CD14-positive monocyte (primary cell): Measurements from ENCODE around the gene CCDC73. TPM values are rescaled to one million over a fixed set of nuclear protein-coding genes. Genes with fewer than 3 reads are reported as not detected.

Source experiments
- DNase-seq, 3 donors: peaks; one replicate each; pipeline ENCODE4 v3.0.0-alpha.2; 2011 to 2022
- H2AFZ ChIP-seq: 2 replicates; pipeline ENCODE4 v1.6.0; 2012; ENCODE audit warnings: mild to moderate bottlenecking, low read depth, low read length, inconsistent platforms; ENCODE audit not compliant: insufficient read depth, poor library complexity, severe bottlenecking
- H3K27ac ChIP-seq, 2 donors: 1 replicate in 1 of 2; 2 replicates in 1 of 2; pipeline ENCODE4 v1.5.1; 2012 to 2013; ENCODE audit warnings: low read length in 2 of 2, control low read depth in 1 of 2, inconsistent platforms in 1 of 2, low read depth in 1 of 2, mild to moderate bottlenecking in 1 of 2
- H3K27me3 ChIP-seq, 2 donors: one replicate each; pipeline versions ENCODE4 v1.6.0 to v1.6.1; 2011 to 2013; ENCODE audit warnings: low read length in 2 of 2; ENCODE audit not compliant: control insufficient read depth in 2 of 2, insufficient read depth in 2 of 2
- H3K36me3 ChIP-seq, 2 donors: replicated peaks in 1 of 2; 1 replicate in 1 of 2; 2 replicates in 1 of 2; pipeline versions ENCODE4 v1.5.1 to v1.6.1; 2012 to 2013; ENCODE audit warnings: low read length in 2 of 2, control low read depth in 1 of 2, inconsistent platforms in 1 of 2, mild to moderate bottlenecking in 1 of 2; ENCODE audit not compliant: insufficient read depth in 2 of 2, control insufficient read depth in 1 of 2
- H3K4me1 ChIP-seq, 2 donors: 1 replicate in 1 of 2; 2 replicates in 1 of 2; pipeline versions ENCODE4 v1.5.1 to v1.6.1; 2012 to 2013; ENCODE audit warnings: low read length in 2 of 2, control low read depth in 1 of 2, inconsistent platforms in 1 of 2, mild to moderate bottlenecking in 1 of 2, moderate library complexity in 1 of 2; ENCODE audit not compliant: insufficient read depth in 2 of 2, control insufficient read depth in 1 of 2
- H3K4me2 ChIP-seq: replicated peaks from 2 replicates; pipeline ENCODE3; 2012; ENCODE audit warnings: low read length, moderate library complexity, mild to moderate bottlenecking; ENCODE audit not compliant: poor library complexity, severe bottlenecking; ENCODE audit errors: extremely low read depth
- H3K4me3 ChIP-seq, 3 experiments: fragments of 200-600 bp in 1 of 3; sonication (generic) in 1 of 3; replicated peaks in 1 of 3; 1 replicate in 2 of 3; 2 replicates in 1 of 3; pipeline ENCODE4 v1.5.1; 2011 to 2013; ENCODE audit warnings: low read length in 3 of 3, mild to moderate bottlenecking in 3 of 3, control low read depth in 2 of 3, low read depth in 2 of 3, inconsistent platforms in 1 of 3, moderate library complexity in 1 of 3
- H3K79me2 ChIP-seq: 2 replicates; pipeline ENCODE4 v1.6.0; 2012; ENCODE audit warnings: mild to moderate bottlenecking, control low read depth, inconsistent platforms, low read length, moderate library complexity; ENCODE audit not compliant: insufficient read depth
- H3K9ac ChIP-seq: 2 replicates; pipeline ENCODE4 v1.6.0; 2017; ENCODE audit warnings: low read length, mild to moderate bottlenecking; ENCODE audit not compliant: insufficient read depth, poor library complexity, severe bottlenecking
- H3K9me3 ChIP-seq, 2 donors: replicated peaks in 1 of 2; 1 replicate in 1 of 2; 2 replicates in 1 of 2; pipeline versions ENCODE4 v1.5.1 to v1.6.1; 2012 to 2013; ENCODE audit warnings: low read length in 2 of 2, control low read depth in 1 of 2; ENCODE audit not compliant: control insufficient read depth in 1 of 2, insufficient read depth in 1 of 2
- H4K20me1 ChIP-seq: 2 replicates; pipeline ENCODE4 v1.6.0; 2012; ENCODE audit warnings: mild to moderate bottlenecking, low read length, control low read depth, moderate library complexity; ENCODE audit not compliant: insufficient read depth
- H3K27ac Mint-ChIP-seq, 7 donors: one replicate each; pipeline ENCODE4 v1.8.0; 2020; ENCODE audit warnings: mild to moderate bottlenecking in 7 of 7, mixed read lengths in 7 of 7, moderate library complexity in 6 of 7, inconsistent platforms in 2 of 7
- H3K27me3 Mint-ChIP-seq, 3 donors: one replicate each; pipeline ENCODE4 v1.8.0; 2021 to 2022; ENCODE audit warnings: low read depth in 3 of 3, mild to moderate bottlenecking in 3 of 3, mixed read lengths in 3 of 3, moderate library complexity in 3 of 3, inconsistent platforms in 1 of 3
- H3K36me3 Mint-ChIP-seq, 2 donors: one replicate each; pipeline ENCODE4 v1.8.0; 2020; ENCODE audit warnings: mixed read lengths in 2 of 2, inconsistent platforms in 1 of 2, mild to moderate bottlenecking in 1 of 2
- H3K4me1 Mint-ChIP-seq: one replicate; pipeline ENCODE4 v1.8.0; 2020; ENCODE audit warnings: mild to moderate bottlenecking, mixed read lengths
- H3K4me3 Mint-ChIP-seq, 2 donors: one replicate each; pipeline ENCODE4 v1.8.0; 2020; ENCODE audit warnings: mild to moderate bottlenecking in 2 of 2, mixed read lengths in 2 of 2, moderate library complexity in 1 of 2
- H3K9me3 Mint-ChIP-seq, 7 donors: one replicate each; pipeline ENCODE4 v1.8.0; 2020 to 2022; ENCODE audit warnings: mixed read lengths in 7 of 7, mild to moderate bottlenecking in 6 of 7, moderate library complexity in 6 of 7, inconsistent platforms in 2 of 7
- CTCF ChIP-seq: fragments of 200-600 bp; IDR thresholded peaks from one replicate; pipeline ENCODE4 v1.8.0; 2022; ENCODE audit warnings: antibody characterized with exemption, mild to moderate bottlenecking
- WGBS: methylation state at CpG from one replicate; pipeline ENCODE4 v1.1.5; 2013; ENCODE audit warnings: missing lambda C conversion rate; ENCODE audit not compliant: insufficient coverage; 5-methylcytosine and 5-hydroxymethylcytosine counted together
- intact Hi-C, 2 donors: fragments of 100-400 bp; cut with micrococcal nuclease; formaldehyde crosslinking; loops; one replicate each; pipeline versions ENCODE4 v1.15.0 to v1.15.1; 2023
- polyA plus RNA-seq, 3 donors: library from polyadenylated mRNA; depleted of rRNA in 1 of 3; unstranded in 2 of 3; stranded (reverse) in 1 of 3; fragments of 300-500 nt in 2 of 3; fragments of >200 nt in 1 of 3; fragmentation: Illumina TruSeq in 2 of 3; gene quantifications; 1 replicate in 2 of 3; 2 replicates in 1 of 3; pipeline ENCODE4 v1.2.3, GENCODE V29; 2012 to 2021

Gene CCDC73
- polyA plus RNA-seq, 3 donors, result 0.03 to 0.09 TPM; not detected in 1

GRCh38 chr11:32581556-32581955 is 212.9 kb downstream of the CCDC73 start:
- no peak overlapping the region for H2AFZ ChIP-seq

GRCh38 chr11:32580967-32581366 is 213.5 kb downstream of the CCDC73 start:
- Histone ChIP-seq H3K27ac (no peak overlapping the region), H2AFZ (no peak overlapping the region), H3K4me2 (no peak overlapping the region), H3K79me2 (peaks cover 29% of the 10 kb centered on the region), H3K9me3 (no peaks in the 10 kb centered on the region), H3K9ac (no peak overlapping the region), H3K4me3 (no peak overlapping the region), H4K20me1 (peaks cover 13% of the 10 kb centered on the region), H3K27me3 (no peaks in the 10 kb centered on the region), H3K4me1 (peaks cover 14 to 21% of the 10 kb centered on the region in 2 donors), H3K36me3 (no peaks in the 10 kb centered on the region)
- H3K27me3 Mint-ChIP-seq, result peaks cover 2 to 5% (median 4%) of the 10 kb centered on the region in 3 donors
- TF ChIP-seq CTCF, result no peak
- DNase-seq, result no peak
- H3K4me3 Mint-ChIP-seq, result no peak overlapping the region
- no peak overlapping the region for H3K27ac Mint-ChIP-seq
- H3K4me1 Mint-ChIP-seq, result peaks cover 16% of the 10 kb centered on the region
- H3K9me3 Mint-ChIP-seq, result peaks cover 0 to 2% (median 0%) of the 10 kb centered on the region in 7 donors
- peaks cover 0 to 3% of the 10 kb centered on the region in 2 donors for H3K36me3 Mint-ChIP-seq
- WGBS, result no CpG with 5 or more reads among the region's 2 CpGs
- intact Hi-C loops, result loop anchor here in 1 of 2 donors (10.0 kb wide), 2 partner anchors 314 to 454 kb away; partner anchors contain the start of genes QSER1 and TCP11L1

More at GRCh38 chr11:32581556-32581955, 212.9 kb downstream of the CCDC73 start:
- peaks cover 0 to 2% (median 0%) of the 10 kb centered on the region in 7 donors for H3K9me3 Mint-ChIP-seq
- H3K27me3 Mint-ChIP-seq, result peaks cover 2 to 5% (median 4%) of the 10 kb centered on the region in 3 donors
- H3K4me3 Mint-ChIP-seq, result no peak overlapping the region
- no peak overlapping the region for H3K4me3 ChIP-seq
- no peaks in the 10 kb centered on the region for H3K9me3 ChIP-seq
- H4K20me1 ChIP-seq, result peaks cover 19% of the 10 kb centered on the region
- H3K79me2 ChIP-seq, result peaks cover 35% of the 10 kb centered on the region
- H3K4me2 ChIP-seq, result no peak overlapping the region
- no peaks in the 10 kb centered on the region for H3K27me3 ChIP-seq
- H3K27ac ChIP-seq, result no peak overlapping the region
- no peak overlapping the region for H3K27ac Mint-ChIP-seq
- H3K36me3 Mint-ChIP-seq, result peaks cover 0 to 4% of the 10 kb centered on the region in 2 donors
- no peaks in the 10 kb centered on the region for H3K36me3 ChIP-seq
- peaks cover 22% of the 10 kb centered on the region for H3K4me1 Mint-ChIP-seq
- no peak for DNase-seq
- H3K9ac ChIP-seq, result no peak overlapping the region
- intact Hi-C loops, result loop anchor here in 1 of 2 donors (10.0 kb wide), 2 partner anchors 313 to 453 kb away; partner anchors contain the start of genes QSER1 and TCP11L1
- H3K4me1 ChIP-seq, result peaks cover 20 to 27% of the 10 kb centered on the region in 2 donors
- no peak for TF ChIP-seq CTCF
- 90% methylated on average over 3 of the region's 3 CpGs for WGBS
